OCI-LY1 (cell line): ENCODE results near the gene PTGFRN.

Experiments used
- H2AFZ ChIP-seq: fragments of 200-600 bp; sonication (generic), shearing (Covaris generic); 2 replicates; pipeline ENCODE4 v1.6.0; 2014; ENCODE audit warnings: antibody characterized with exemption, mild to moderate bottlenecking, low read length
- H3F3A ChIP-seq: fragments of 200-600 bp; sonication (generic), shearing (Covaris generic); 2 replicates; pipeline ENCODE4 v1.6.0; 2014; ENCODE audit warnings: mild to moderate bottlenecking, antibody characterized with exemption, low read length, moderate library complexity; ENCODE audit not compliant: insufficient read depth
- H3K27ac ChIP-seq: fragments of 200-600 bp; sonication (generic); 2 replicates; pipeline ENCODE4 v1.5.1; 2014; ENCODE audit warnings: low read length, mixed run types, mild to moderate bottlenecking, low read depth; ENCODE audit not compliant: poor library complexity, severe bottlenecking
- H3K27me3 ChIP-seq: fragments of 200-600 bp; sonication (generic); 2 replicates; pipeline ENCODE4 v1.6.0; 2014; ENCODE audit warnings: antibody characterized with exemption, mild to moderate bottlenecking, low read length, moderate library complexity; ENCODE audit not compliant: insufficient read depth
- H3K36me3 ChIP-seq: fragments of 200-600 bp; sonication (generic); 2 replicates; pipeline ENCODE4 v1.6.1; 2014; ENCODE audit warnings: mild to moderate bottlenecking, antibody characterized with exemption, low read length, moderate library complexity, mixed read lengths; ENCODE audit not compliant: insufficient read depth
- H3K4me1 ChIP-seq: fragments of 200-600 bp; sonication (generic); 2 replicates; pipeline ENCODE4 v1.5.1; 2014; ENCODE audit warnings: mild to moderate bottlenecking, low read length, moderate library complexity; ENCODE audit not compliant: insufficient read depth, severe bottlenecking
- H3K4me2 ChIP-seq: fragments of 200-600 bp; sonication (generic), shearing (Covaris generic); 2 replicates; pipeline ENCODE4 v1.6.1; 2014; ENCODE audit warnings: low read length
- H3K4me3 ChIP-seq: fragments of 200-600 bp; sonication (generic); 2 replicates; pipeline ENCODE4 v1.5.1; 2014; ENCODE audit warnings: low read length, low read depth, mild to moderate bottlenecking, mixed read lengths; ENCODE audit not compliant: poor library complexity, severe bottlenecking
- H3K79me2 ChIP-seq: fragments of 200-600 bp; shearing (Covaris generic); 2 replicates; pipeline ENCODE4 v1.6.1; 2016; ENCODE audit warnings: mixed run types, low read length, mixed read lengths; ENCODE audit not compliant: insufficient read depth
- H3K9ac ChIP-seq: fragments of 200-600 bp; sonication (generic), shearing (Covaris generic); 2 replicates; pipeline ENCODE4 v1.6.1; 2014; ENCODE audit warnings: mild to moderate bottlenecking, low read length, mixed read lengths
- H3K9me2 ChIP-seq: fragments of 200-600 bp; sonication (generic), shearing (Covaris generic); 2 replicates; pipeline ENCODE4 v1.6.1; 2014; ENCODE audit warnings: low read depth, mild to moderate bottlenecking, low read length, mixed read lengths
- H3K9me3 ChIP-seq: fragments of 200-600 bp; shearing (Covaris generic); 2 replicates; pipeline ENCODE4 v1.6.1; 2014; ENCODE audit warnings: low read length, mixed read lengths
- H4K20me1 ChIP-seq: fragments of 200-600 bp; sonication (generic), shearing (Covaris generic); 2 replicates; pipeline ENCODE4 v1.6.0; 2016; ENCODE audit warnings: mild to moderate bottlenecking, low read length; ENCODE audit not compliant: insufficient read depth
- EZH2 ChIP-seq: fragments of 200-600 bp; sonication (generic), shearing (Covaris generic); IDR thresholded peaks from 2 replicates; pipeline ENCODE4 v1.8.0; 2017; ENCODE audit warnings: borderline replicate concordance, mixed run types, mild to moderate bottlenecking, antibody characterized with exemption, low read length, moderate library complexity, mixed read lengths
- TF ChIP-seq, protein P1 (sequence below): fragments of 200-600 bp; sonication (generic), shearing (Covaris generic); IDR thresholded peaks from 2 replicates; pipeline ENCODE4 v1.5.1; 2017; ENCODE audit warnings: mild to moderate bottlenecking, antibody characterized with exemption, low read length, moderate library complexity, mixed read lengths

Gene PTGFRN

GRCh38 chr1:116945996-116946395 is 36.3 kb downstream of the PTGFRN start:
- Histone ChIP-seq H3K4me1 (no peaks in the 10 kb centered on the region), H2AFZ (no peak overlapping the region), H3F3A (no peaks in the 10 kb centered on the region), H3K36me3 (no peaks in the 10 kb centered on the region), H3K79me2 (no peaks in the 10 kb centered on the region), H3K4me2 (no peak overlapping the region), H3K9me3 (no peaks in the 10 kb centered on the region), H3K4me3 (no peak overlapping the region), H3K9me2 (no peaks in the 10 kb centered on the region), H3K27me3 (no peaks in the 10 kb centered on the region), H4K20me1 (no peaks in the 10 kb centered on the region), H3K9ac (no peak overlapping the region), H3K27ac (no peak overlapping the region)
- TF ChIP-seq, protein P1, sequence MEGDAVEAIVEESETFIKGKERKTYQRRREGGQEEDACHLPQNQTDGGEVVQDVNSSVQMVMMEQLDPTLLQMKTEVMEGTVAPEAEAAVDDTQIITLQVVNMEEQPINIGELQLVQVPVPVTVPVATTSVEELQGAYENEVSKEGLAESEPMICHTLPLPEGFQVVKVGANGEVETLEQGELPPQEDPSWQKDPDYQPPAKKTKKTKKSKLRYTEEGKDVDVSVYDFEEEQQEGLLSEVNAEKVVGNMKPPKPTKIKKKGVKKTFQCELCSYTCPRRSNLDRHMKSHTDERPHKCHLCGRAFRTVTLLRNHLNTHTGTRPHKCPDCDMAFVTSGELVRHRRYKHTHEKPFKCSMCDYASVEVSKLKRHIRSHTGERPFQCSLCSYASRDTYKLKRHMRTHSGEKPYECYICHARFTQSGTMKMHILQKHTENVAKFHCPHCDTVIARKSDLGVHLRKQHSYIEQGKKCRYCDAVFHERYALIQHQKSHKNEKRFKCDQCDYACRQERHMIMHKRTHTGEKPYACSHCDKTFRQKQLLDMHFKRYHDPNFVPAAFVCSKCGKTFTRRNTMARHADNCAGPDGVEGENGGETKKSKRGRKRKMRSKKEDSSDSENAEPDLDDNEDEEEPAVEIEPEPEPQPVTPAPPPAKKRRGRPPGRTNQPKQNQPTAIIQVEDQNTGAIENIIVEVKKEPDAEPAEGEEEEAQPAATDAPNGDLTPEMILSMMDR, result no peak
- TF ChIP-seq EZH2, result no peak

DNA sequence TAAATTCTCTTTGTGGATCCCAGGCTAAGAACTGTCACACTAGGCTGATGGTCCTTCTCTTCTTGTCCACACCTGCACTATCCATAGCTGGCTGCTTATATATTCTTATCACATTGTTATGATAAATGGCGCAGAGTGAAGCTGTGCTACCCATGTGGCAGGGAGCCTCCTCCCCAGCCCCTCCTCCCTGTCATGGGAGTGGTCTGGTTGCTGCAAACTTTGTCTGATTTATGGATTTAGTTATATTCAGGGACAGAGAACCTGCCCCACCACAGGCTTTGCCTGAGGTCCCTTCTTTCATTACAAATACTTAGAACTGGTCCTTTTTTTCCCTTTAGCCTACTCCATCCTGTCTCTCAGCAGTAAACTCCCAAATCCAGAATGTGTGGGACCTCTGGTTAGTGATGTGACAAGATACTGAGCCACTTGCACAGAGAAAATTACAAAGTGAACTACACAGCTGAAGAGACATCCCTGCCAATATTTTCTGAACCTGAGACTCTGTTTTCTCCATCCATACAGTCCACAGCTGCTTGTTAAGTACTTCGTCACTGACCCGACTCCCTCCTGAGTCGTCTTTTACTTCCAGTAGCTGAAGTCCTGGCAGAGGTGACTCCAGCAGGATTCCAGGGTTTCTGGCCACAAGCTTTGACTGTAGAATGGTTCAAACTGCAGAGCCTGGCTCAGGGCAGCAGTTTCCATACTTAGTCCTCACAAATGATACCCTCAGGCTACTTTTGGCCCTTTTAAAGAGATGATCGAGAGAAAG is 37.6 kb downstream of the PTGFRN start:
- no peaks in the 10 kb centered on the region for H3K36me3 ChIP-seq

GRCh38 chr1:116948046-116948445 is 38.3 kb downstream of the PTGFRN start:
- H2AFZ ChIP-seq, result no peak overlapping the region
- H3K4me3 ChIP-seq, result no peak overlapping the region
- no peak overlapping the region for H3K27ac ChIP-seq
- no peaks in the 10 kb centered on the region for H3K36me3 ChIP-seq
- no peaks in the 10 kb centered on the region for H4K20me1 ChIP-seq
- no peaks in the 10 kb centered on the region; the same call in 1 of the 2 replicates for H3K27me3 ChIP-seq
- H3K4me1 ChIP-seq, result no peaks in the 10 kb centered on the region
- no peaks in the 10 kb centered on the region for H3F3A ChIP-seq
- H3K9me2 ChIP-seq, result no peaks in the 10 kb centered on the region
- TF ChIP-seq, protein P1, result no peak
- no peak for TF ChIP-seq EZH2
- H3K4me2 ChIP-seq, result no peak overlapping the region
- no peak overlapping the region for H3K9ac ChIP-seq
- no peaks in the 10 kb centered on the region for H3K9me3 ChIP-seq
- H3K79me2 ChIP-seq, result no peaks in the 10 kb centered on the region

More for the DNA sequence above, 37.6 kb downstream of the PTGFRN start:
- Histone ChIP-seq H3K4me2 (no peak overlapping the region), H3K9me2 (no peaks in the 10 kb centered on the region), H3K9me3 (no peaks in the 10 kb centered on the region), H3K79me2 (no peaks in the 10 kb centered on the region), H3K27me3 (no peaks in the 10 kb centered on the region; the same call in 1 of the 2 replicates), H2AFZ (no peak overlapping the region), H4K20me1 (no peaks in the 10 kb centered on the region), H3K4me3 (no peak overlapping the region), H3K27ac (no peak overlapping the region), H3F3A (no peaks in the 10 kb centered on the region), H3K9ac (no peak overlapping the region), H3K4me1 (no peaks in the 10 kb centered on the region)
- TF ChIP-seq, protein P1, result no peak
- no peak for TF ChIP-seq EZH2
